GM06990 (cell line): ENCODE measurements around the gene RPS27L.
A peak's percentile ranks its signal among the peaks of the same experiment; 100 is the strongest.

Experiments used
- DNase-seq: peaks from one replicate; pipeline ENCODE4 v3.0.0-alpha.2; 2011; ENCODE audit not compliant: insufficient read length; ENCODE audit errors: extremely low read depth
- H3K27me3 ChIP-seq: replicated peaks from 2 replicates; pipeline ENCODE4 v1.6.0; 2011; ENCODE audit warnings: low read length; ENCODE audit not compliant: control insufficient read depth, insufficient read depth
- H3K36me3 ChIP-seq: 2 replicates; pipeline ENCODE4 v1.5.1; 2011; ENCODE audit warnings: low read length; ENCODE audit not compliant: control insufficient read depth, insufficient read depth
- H3K4me3 ChIP-seq: replicated peaks from 2 replicates; pipeline ENCODE4 v1.5.1; 2011; ENCODE audit warnings: low read depth, mild to moderate bottlenecking, control low read depth, low read length
- CTCF ChIP-seq: IDR thresholded peaks from 2 replicates; pipeline ENCODE4 v1.5.1; 2011; ENCODE audit warnings: low read length, control low read depth, mild to moderate bottlenecking, inconsistent platforms; ENCODE audit not compliant: insufficient read depth, poor library complexity, severe bottlenecking

Gene RPS27L

GRCh38 chr15:63134245-63134985 is 22.9 kb downstream of the RPS27L start:
- no peaks in the 10 kb centered on the region for H3K27me3 ChIP-seq
- H3K36me3 ChIP-seq: no peaks in the 10 kb centered on the region; the same call in 1 of the 2 replicates
- no peak for TF ChIP-seq CTCF
- no peak for DNase-seq
- no peak overlapping the region for H3K4me3 ChIP-seq

DNA sequence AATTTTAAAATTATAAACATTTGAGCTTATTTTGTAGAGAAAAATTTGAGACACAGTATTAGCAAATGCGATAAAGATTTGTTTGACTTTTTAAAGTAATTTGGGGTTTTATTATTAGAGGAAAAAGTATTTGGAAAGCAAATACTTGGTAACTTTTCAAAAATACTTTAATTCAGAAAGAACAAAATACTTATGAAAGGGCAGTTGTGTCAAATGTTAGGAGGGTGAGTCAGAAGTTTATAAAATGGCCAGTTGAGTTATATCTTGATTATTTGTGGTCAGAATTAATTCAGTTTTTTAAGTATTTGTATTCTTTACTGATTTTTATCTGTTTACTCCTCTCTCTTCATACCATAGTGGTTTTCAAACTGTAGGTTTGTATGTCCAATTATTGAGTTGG is 23.5 kb downstream of the RPS27L start:
- Histone ChIP-seq H3K27me3 (no peaks in the 10 kb centered on the region), H3K4me3 (no peak overlapping the region), H3K36me3 (no peaks in the 10 kb centered on the region; the same call in 1 of the 2 replicates)
- no peak for TF ChIP-seq CTCF
- no peak for DNase-seq

DNA sequence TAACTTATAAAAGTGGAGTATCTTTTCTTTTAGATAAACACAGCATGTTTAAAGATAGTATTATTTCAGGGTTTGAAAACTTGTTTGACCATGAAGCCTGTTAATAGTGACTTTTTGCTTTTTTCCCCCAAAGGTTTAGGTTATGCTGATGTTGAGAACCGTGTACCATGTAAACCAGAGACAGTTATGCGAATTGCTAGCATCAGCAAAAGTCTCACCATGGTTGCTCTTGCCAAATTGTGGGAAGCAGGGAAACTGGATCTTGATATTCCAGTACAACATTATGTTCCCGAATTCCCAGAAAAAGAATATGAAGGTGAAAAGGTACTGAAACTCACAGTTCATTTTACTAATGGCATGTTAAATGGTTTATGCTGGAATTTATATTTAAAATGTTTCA is 30.6 kb downstream of the RPS27L start:
- no peak overlapping the region for H3K4me3 ChIP-seq
- no peak for DNase-seq
- H3K36me3 ChIP-seq: no peaks in the 10 kb centered on the region
- no peaks in the 10 kb centered on the region for H3K27me3 ChIP-seq
- no peak for TF ChIP-seq CTCF

DNA sequence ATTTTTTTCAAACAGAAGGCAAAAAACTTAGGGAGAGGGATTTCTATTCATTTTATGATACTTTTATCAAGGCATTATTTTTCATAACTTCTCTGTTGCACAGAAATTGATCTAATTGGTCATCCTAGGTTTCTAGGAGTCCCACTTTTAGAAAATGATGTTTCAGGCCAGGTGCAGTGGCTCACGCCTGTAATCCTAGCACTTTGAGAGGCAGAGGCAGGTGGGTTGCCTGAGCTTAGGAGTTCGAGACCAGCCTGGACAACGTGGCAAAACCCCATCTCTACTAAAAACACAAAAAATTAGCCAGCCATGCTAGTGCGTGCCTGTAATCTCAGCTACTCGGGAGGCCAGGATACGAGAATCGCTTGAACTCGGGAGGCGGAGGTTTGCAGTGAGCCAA is 32.8 kb downstream of the RPS27L start:
- no peaks in the 10 kb centered on the region for H3K27me3 ChIP-seq
- no peak for DNase-seq
- no peak for TF ChIP-seq CTCF
- no peak overlapping the region for H3K4me3 ChIP-seq
- no peaks in the 10 kb centered on the region for H3K36me3 ChIP-seq

DNA sequence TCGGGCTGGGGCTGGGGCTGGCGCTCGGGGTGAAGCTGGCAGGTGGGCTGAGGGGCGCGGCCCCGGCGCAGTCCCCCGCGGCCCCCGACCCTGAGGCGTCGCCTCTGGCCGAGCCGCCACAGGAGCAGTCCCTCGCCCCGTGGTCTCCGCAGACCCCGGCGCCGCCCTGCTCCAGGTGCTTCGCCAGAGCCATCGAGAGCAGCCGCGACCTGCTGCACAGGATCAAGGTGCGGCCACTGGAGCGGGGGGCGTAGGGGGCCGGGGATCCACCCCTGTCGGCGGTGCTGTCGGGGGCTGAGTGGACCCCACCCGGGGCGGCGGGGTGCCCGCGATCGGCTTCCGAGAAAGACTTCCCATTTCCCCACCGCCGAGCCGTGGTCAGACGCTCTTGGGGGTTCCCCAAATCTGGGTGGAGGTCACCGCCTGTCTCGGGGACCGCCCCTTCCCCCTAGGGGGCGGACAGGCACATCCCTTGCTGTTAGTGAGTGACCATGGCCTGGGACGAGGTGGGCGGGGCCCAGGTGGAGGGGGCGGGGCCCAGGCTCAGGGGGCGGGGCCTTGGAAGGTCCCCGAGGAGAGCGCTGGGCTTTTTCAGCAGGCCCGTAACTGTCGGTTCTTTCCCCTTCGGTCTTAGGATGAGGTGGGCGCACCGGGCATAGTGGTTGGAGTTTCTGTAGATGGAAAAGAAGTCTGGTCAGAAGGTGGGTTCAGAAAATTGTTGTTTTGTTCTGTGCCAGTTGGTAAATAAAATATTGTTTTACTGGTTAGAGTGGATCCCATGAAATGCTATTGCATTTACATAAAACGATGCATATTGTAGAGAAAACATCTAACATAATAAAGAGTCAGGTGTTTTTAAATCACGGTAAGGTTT is 35.0 kb downstream of the RPS27L start:
- peak overlapping the region; percentile 93 for H3K4me3 ChIP-seq
- no peaks in the 10 kb centered on the region for H3K27me3 ChIP-seq
- no peaks in the 10 kb centered on the region for H3K36me3 ChIP-seq
- DNase-seq: peak; percentile 87
- TF ChIP-seq CTCF: no peak
